ENCODE results near the gene RFX1. TPM values are rescaled to one million over a fixed set of nuclear protein-coding genes. Genes with fewer than 3 reads are reported as not detected.

RFX1 gene
- total and polyA plus RNA-seq, 2 experiments from 2014 or later, result 8.9 to 11.8 TPM

DNA sequence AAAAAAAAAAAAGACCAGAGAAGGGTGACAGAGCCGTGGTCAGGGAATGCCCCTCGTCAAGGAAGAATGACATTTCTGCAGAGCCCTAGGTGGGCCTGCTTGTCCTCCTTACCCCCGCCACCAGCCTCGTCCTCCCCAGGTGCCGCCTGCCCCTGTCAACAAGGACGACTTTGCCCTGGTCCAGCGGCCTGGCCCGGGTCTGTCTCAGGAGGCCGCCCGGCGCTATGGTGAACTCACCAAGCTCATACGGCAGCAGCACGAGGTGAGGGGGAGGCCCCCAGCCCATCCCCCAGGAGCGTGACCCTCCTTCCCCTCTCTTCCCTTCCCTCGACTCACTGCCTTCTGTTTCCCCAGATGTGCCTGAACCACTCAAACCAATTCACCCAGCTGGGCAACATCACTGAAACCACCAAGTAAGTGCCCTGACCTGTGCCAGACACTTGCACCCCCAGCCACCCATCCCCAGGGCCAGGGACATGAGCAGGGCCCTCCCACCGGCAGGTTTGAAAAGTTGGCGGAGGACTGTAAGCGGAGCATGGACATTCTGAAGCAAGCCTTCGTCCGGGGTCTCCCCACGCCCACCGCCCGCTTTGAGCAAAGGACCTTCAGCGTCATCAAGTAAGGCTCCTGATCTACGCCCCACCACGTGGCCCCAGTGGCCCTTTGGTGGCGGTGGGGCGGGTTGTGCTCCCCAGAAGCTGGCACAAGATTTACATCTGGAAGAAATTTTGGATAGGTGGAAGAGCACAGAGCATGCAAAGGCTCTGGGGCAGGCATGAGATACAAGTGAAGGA, 82.7 kb downstream of the RFX1 start:
- Mint-ChIP-seq H3K27ac (no peak overlapping the region), H3K4me3 (no peak overlapping the region), H3K36me3 (ENCODE audit: low read depth) (peaks cover 71% of the 10 kb centered on the region), H3K4me1 (no peaks in the 10 kb centered on the region), H3K27me3 (ENCODE audit: insufficient read depth, low read depth, poor library complexity) (peaks cover 5% of the 10 kb centered on the region), H3K9me3 (peaks cover 9% of the 10 kb centered on the region; the same call in 2 of the 3 replicates)
- no peaks in the 10 kb centered on the region for H3K4me1 ChIP-seq (ENCODE audit: insufficient read depth)
- no peaks in the 10 kb centered on the region for H3K9me2 ChIP-seq (ENCODE audit: insufficient read depth)
- H3K27ac ChIP-seq (ENCODE audit: low read depth), result no peak overlapping the region
- ATAC-seq, result no peak
- no peaks in the 10 kb centered on the region for H3K79me2 ChIP-seq (replicated peaks; ENCODE audit: insufficient read depth)
- no peaks in the 10 kb centered on the region for H3K27me3 ChIP-seq (ENCODE audit: insufficient read depth)
- DNase-seq (ENCODE audit: low spot score), result no peak
- H3K4me2 ChIP-seq, result no peak overlapping the region
- H2AFZ ChIP-seq, result no peak overlapping the region
- peaks cover 4% of the 10 kb centered on the region for H4K20me1 ChIP-seq (replicated peaks; ENCODE audit: insufficient read depth)
- TF ChIP-seq, protein P1, sequence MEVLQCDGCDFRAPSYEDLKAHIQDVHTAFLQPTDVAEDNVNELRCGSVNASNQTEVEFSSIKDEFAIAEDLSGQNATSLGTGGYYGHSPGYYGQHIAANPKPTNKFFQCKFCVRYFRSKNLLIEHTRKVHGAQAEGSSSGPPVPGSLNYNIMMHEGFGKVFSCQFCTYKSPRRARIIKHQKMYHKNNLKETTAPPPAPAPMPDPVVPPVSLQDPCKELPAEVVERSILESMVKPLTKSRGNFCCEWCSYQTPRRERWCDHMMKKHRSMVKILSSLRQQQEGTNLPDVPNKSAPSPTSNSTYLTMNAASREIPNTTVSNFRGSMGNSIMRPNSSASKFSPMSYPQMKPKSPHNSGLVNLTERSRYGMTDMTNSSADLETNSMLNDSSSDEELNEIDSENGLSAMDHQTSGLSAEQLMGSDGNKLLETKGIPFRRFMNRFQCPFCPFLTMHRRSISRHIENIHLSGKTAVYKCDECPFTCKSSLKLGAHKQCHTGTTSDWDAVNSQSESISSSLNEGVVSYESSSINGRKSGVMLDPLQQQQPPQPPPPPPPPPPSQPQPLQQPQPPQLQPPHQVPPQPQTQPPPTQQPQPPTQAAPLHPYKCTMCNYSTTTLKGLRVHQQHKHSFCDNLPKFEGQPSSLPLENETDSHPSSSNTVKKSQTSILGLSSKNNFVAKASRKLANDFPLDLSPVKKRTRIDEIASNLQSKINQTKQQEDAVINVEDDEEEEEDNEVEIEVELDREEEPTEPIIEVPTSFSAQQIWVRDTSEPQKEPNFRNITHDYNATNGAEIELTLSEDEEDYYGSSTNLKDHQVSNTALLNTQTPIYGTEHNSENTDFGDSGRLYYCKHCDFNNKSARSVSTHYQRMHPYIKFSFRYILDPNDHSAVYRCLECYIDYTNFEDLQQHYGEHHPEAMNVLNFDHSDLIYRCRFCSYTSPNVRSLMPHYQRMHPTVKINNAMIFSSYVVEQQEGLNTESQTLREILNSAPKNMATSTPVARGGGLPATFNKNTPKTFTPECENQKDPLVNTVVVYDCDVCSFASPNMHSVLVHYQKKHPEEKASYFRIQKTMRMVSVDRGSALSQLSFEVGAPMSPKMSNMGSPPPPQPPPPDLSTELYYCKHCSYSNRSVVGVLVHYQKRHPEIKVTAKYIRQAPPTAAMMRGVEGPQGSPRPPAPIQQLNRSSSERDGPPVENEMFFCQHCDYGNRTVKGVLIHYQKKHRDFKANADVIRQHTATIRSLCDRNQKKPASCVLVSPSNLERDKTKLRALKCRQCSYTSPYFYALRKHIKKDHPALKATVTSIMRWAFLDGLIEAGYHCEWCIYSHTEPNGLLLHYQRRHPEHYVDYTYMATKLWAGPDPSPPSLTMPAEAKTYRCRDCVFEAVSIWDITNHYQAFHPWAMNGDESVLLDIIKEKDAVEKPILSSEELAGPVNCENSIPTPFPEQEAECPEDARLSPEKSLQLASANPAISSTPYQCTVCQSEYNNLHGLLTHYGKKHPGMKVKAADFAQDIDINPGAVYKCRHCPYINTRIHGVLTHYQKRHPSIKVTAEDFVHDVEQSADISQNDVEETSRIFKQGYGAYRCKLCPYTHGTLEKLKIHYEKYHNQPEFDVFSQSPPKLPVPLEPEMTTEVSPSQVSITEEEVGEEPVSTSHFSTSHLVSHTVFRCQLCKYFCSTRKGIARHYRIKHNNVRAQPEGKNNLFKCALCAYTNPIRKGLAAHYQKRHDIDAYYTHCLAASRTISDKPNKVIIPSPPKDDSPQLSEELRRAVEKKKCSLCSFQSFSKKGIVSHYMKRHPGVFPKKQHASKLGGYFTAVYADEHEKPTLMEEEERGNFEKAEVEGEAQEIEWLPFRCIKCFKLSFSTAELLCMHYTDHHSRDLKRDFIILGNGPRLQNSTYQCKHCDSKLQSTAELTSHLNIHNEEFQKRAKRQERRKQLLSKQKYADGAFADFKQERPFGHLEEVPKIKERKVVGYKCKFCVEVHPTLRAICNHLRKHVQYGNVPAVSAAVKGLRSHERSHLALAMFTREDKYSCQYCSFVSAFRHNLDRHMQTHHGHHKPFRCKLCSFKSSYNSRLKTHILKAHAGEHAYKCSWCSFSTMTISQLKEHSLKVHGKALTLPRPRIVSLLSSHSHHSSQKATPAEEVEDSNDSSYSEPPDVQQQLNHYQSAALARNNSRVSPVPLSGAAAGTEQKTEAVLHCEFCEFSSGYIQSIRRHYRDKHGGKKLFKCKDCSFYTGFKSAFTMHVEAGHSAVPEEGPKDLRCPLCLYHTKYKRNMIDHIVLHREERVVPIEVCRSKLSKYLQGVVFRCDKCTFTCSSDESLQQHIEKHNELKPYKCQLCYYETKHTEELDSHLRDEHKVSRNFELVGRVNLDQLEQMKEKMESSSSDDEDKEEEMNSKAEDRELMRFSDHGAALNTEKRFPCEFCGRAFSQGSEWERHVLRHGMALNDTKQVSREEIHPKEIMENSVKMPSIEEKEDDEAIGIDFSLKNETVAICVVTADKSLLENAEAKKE (CRISPR knock-in tag; IDR thresholded peaks at IDR 0.05), result no peak
- TF ChIP-seq EZH2 (IDR thresholded peaks at IDR 0.05; ENCODE audit: low read depth, unreplicated experiment) (no peak), STAT1 (IDR thresholded peaks at IDR 0.05; ENCODE audit: unreplicated experiment) (no peak), ZNF331 (CRISPR knock-in tag; IDR thresholded peaks at IDR 0.05; ENCODE audit: low read depth) (no peak), EZH2phosphoT487 (IDR thresholded peaks at IDR 0.05; ENCODE audit: unreplicated experiment) (no peak), POLR2AphosphoS5 (IDR thresholded peaks at IDR 0.05; ENCODE audit: low read depth) (no peak), CREB1 (CRISPR knock-in tag; IDR thresholded peaks at IDR 0.05; ENCODE audit: low read depth) (no peak), NANOG (IDR thresholded peaks at IDR 0.05; ENCODE audit: borderline replicate concordance) (no peak), ZNF114 (CRISPR knock-in tag; IDR thresholded peaks at IDR 0.05) (no peak), JUNB (IDR thresholded peaks at IDR 0.05; ENCODE audit: unreplicated experiment) (no peak)
- TF ChIP-seq, protein P2, sequence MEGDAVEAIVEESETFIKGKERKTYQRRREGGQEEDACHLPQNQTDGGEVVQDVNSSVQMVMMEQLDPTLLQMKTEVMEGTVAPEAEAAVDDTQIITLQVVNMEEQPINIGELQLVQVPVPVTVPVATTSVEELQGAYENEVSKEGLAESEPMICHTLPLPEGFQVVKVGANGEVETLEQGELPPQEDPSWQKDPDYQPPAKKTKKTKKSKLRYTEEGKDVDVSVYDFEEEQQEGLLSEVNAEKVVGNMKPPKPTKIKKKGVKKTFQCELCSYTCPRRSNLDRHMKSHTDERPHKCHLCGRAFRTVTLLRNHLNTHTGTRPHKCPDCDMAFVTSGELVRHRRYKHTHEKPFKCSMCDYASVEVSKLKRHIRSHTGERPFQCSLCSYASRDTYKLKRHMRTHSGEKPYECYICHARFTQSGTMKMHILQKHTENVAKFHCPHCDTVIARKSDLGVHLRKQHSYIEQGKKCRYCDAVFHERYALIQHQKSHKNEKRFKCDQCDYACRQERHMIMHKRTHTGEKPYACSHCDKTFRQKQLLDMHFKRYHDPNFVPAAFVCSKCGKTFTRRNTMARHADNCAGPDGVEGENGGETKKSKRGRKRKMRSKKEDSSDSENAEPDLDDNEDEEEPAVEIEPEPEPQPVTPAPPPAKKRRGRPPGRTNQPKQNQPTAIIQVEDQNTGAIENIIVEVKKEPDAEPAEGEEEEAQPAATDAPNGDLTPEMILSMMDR (conservative IDR thresholded peaks at IDR 0.05; ENCODE audit: low read depth in 2 of 2), result no peak
- TF ChIP-seq, protein P3, sequence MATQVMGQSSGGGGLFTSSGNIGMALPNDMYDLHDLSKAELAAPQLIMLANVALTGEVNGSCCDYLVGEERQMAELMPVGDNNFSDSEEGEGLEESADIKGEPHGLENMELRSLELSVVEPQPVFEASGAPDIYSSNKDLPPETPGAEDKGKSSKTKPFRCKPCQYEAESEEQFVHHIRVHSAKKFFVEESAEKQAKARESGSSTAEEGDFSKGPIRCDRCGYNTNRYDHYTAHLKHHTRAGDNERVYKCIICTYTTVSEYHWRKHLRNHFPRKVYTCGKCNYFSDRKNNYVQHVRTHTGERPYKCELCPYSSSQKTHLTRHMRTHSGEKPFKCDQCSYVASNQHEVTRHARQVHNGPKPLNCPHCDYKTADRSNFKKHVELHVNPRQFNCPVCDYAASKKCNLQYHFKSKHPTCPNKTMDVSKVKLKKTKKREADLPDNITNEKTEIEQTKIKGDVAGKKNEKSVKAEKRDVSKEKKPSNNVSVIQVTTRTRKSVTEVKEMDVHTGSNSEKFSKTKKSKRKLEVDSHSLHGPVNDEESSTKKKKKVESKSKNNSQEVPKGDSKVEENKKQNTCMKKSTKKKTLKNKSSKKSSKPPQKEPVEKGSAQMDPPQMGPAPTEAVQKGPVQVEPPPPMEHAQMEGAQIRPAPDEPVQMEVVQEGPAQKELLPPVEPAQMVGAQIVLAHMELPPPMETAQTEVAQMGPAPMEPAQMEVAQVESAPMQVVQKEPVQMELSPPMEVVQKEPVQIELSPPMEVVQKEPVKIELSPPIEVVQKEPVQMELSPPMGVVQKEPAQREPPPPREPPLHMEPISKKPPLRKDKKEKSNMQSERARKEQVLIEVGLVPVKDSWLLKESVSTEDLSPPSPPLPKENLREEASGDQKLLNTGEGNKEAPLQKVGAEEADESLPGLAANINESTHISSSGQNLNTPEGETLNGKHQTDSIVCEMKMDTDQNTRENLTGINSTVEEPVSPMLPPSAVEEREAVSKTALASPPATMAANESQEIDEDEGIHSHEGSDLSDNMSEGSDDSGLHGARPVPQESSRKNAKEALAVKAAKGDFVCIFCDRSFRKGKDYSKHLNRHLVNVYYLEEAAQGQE (IDR thresholded peaks at IDR 0.05; ENCODE audit: unreplicated experiment), result no peak
- TF ChIP-seq, protein P4, sequence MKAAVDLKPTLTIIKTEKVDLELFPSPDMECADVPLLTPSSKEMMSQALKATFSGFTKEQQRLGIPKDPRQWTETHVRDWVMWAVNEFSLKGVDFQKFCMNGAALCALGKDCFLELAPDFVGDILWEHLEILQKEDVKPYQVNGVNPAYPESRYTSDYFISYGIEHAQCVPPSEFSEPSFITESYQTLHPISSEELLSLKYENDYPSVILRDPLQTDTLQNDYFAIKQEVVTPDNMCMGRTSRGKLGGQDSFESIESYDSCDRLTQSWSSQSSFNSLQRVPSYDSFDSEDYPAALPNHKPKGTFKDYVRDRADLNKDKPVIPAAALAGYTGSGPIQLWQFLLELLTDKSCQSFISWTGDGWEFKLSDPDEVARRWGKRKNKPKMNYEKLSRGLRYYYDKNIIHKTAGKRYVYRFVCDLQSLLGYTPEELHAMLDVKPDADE (IDR thresholded peaks at IDR 0.05), result no peak
- H3K36me3 ChIP-seq (ENCODE audit: insufficient read depth), result peaks cover 12% of the 10 kb centered on the region; the same call in 1 of the 2 replicates
- H3K4me3 ChIP-seq, result no peak overlapping the region
- H3F3A ChIP-seq (replicated peaks; ENCODE audit: low read depth), result no peaks in the 10 kb centered on the region
